A204.1 (cell line): Measurements from ENCODE around the gene PEMT.

Source experiments
- FAIRE-seq: peaks from 2 replicates; lab custom pipeline; 2012; peaks lifted over from hg19 to GRCh38; lab: Jason Lieb, UNC

The PEMT gene

DNA sequence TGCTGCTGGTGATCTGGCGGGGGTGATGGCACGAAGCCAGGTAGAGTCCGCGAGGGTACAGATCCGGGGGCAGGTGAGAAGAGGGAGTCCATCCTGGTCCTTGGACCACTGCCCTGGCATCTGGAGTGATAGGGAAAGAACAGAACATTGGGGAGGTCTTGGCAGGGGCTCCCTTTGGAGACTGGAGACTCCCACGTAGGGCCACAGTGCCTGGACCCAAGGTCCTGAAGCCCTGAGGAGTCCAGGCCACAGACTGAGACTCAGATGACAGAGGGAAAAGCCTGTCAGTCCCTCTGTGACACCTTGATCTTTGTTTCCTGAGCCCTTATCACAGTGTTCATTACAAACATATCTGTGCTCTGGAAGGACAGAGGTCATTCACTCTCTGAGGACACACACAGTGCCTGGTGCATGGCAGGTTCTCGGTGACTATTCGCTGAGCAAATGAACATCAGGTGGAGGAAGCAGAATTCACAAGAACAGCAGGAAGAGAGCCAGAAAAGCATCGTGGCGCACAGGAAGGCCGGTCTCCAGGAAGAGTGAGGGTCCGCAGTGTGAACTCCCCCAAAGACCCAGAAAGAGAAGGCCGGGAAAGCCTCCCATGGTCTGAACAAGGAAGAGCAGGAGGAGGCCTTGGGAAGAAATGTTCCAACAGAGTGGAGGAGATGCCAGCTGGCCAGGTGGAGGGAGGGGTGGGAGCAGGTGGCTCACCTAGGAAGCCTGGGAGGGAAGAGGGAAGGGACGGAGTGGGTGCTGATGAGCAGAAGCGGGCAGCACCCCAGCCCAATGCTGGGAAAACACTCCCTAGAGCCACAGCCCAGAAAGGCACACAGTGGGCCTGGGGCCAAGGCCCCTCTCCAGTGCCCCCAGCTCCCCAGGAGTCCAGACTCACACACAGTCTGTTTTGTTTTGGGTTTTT is 20.5 kb downstream of the PEMT start:
- FAIRE-seq = no peak

DNA sequence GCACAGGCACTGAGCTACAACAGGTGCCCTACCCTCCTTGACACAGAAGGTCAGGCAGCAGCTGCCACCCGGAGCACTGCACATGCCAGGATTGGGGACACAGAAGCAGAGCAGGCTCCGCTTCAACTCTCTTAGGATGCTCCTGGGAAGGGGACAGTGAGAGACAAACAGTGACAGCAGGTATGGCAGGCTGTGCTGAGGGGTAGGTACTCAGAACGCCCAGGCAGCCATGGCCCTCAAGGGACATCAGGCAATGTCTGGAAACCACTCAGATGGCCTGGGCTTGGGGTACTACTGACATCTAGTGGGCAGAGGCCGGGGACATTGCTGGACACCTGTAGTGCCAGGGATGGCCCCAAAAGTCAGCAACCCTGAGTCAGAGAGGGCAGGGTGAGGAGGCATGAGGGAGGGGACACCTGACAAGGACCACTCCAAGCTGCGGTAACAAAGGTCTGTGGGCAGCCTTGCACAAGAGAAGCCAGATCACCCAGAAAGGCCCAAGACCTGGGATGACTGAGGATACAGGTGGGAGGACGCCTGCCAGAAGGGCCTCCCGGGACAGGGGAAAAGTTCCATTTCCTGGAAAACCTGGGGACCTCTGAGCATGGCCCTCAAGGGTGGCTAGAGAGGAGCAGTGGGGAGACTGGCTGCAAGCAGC is 21.2 kb downstream of the PEMT start:
- no peak for FAIRE-seq

- no peak for FAIRE-seq
These were observed 21.8 kb downstream of the PEMT start for GRCh38 chr17:17569691-17570090.

- FAIRE-seq = no peak
These were observed 22.7 kb downstream of the PEMT start for GRCh38 chr17:17568772-17569195.

DNA sequence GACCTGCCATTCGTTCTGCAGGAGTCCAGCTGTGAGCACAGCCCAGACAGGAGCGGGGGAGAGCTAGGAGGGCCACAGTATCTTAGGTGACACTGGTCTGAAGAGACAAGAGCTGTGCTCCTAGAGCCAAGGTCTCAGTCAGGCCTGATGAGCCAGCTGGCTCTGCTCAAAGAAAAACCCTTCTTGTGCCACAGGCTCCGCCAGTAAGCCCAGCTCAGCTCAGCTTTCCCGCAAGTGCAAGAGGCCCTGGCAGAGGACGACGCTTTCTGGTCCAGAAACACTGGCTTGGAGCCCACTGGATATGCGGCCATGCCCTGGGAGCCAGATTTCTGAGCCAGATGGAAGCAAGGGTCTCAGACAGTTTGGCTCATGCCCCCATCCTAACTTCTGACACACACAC is 23.9 kb downstream of the PEMT start:
- no peak for FAIRE-seq

DNA sequence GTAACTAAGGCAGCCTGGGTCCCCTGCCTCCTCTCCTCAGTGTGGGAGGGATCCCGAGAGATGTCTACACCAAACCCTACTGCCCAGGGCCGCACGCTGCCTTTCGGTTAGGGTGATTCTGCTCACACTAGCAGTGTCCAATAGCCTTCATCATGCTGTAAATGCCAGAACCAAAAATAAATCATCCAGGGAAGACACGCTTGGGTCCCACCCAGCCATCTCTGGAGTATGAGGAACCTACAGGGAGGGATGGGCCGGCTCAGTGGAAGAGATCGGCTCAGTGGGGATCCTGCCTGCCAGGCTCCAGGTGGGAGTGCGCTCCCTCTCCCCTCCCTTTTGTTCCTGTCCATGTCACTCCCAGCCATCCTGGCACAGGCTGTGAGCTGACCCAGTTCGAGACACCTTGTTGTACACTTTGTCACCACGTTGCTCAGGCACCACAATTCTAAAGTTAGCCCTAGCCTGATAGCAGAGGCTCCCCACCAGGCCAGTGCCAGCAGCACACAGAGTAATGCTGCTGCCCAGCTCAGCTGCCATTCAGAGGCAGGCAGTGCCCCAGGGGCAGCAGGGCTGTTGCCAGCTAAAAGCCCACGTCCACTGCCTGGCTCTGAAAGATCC is 24.5 kb downstream of the PEMT start:
- FAIRE-seq = no peak

- no peak for FAIRE-seq
These were observed 25.8 kb downstream of the PEMT start for GRCh38 chr17:17565471-17566339.

DNA sequence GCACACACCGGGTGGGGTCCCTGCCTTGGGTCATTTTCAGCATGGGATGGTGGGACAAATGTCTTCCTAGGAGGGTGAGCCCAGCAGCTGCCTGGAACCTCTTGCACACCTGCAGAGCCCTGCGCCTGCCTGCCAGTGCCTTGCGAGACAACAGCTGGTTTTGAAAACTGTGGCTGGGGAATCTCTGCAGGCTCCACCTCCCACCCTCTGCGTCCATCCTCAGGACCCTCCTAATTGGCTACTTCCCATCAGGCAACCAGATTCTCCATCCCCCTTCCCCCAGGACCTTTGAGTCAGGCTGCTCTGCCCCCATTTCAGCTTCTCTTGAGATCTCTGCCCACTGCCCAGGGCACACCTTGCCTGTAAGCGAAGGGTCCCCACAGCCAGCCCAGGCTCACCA is 26.6 kb downstream of the PEMT start:
- no peak for FAIRE-seq

DNA sequence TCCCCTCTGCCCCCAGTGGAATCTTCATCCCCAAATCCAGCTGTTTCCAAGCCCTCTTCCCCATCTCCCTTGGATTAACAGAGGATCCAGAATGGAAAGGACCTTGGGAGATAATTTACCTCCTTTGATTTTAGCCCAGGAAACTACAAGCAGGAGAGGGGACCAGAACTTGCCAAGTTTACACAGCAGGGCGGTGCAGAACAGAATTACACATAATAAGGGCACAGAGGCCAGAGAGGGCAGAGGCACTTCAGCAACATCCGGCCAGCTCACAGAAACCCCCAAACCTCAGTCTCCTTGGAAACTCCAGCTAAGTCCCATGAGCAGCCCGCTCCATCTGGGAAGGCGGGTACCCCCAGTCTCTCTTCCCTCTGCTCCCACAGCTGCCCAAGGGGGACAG is 27.2 kb downstream of the PEMT start:
- FAIRE-seq = no peak

GRCh38 chr17:17563530-17563929 is 28.0 kb downstream of the PEMT start:
- FAIRE-seq = no peak

GRCh38 chr17:17562146-17562511 is 29.4 kb downstream of the PEMT start:
- FAIRE-seq = no peak

DNA sequence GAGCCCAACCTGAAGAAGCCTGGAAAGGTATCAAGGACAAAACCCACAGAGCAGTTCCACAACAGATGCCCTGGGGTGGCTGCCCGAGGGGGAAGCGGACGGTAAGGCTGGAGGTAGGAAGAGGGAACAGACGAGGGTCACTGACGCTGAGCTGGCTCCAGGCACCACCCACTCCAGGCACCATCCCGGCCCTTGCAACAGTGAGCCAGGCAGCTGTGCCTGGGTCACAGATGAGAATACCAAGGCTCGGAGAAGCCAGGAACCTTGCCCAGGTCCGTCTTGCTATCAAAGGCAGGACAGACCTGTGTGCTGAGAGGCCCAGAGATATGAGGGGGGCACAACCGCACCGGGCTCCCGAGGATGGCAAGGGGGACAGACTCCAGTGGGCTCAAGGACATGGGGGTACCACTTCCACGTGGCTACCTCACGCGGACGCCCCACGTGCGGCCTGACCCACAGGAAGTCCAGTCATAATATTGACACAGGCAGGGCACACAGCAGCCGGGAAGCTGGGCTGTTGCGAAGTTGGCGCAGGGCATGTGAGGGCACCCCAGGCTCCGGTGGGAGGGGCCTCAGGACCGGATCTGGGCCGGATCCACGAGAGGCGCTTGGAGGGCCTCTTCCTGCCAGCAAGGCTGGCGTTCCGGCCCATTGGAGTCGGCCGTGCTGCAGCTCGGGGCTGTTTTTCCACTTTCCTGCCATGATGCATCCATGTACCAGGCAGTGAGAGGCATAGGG is 29.9 kb downstream of the PEMT start:
- no peak for FAIRE-seq

- FAIRE-seq = no peak
These were observed 30.5 kb downstream of the PEMT start for GRCh38 chr17:17560975-17561374.

- no peak for FAIRE-seq
These were observed 31.3 kb downstream of the PEMT start for GRCh38 chr17:17560167-17560566.

DNA sequence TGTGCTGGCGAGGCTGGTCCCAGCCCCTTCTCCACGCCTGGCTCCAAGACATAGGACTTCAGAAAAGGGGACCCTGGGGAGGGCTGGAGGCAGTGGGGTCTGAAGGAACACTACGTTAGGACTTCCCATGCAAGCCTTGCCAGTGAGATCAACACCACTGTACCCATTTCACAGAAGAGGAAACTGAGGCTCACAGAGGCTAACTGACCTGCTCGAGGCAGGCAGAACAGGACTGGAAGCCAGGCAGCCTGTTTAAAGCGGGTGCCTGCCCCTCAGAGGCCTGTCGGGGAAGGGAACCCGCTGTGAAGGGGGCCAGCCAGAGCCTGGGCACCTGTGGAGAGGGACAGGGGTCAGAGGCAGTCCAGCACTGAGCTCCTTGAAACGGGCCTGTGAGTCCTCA is 32.3 kb downstream of the PEMT start:
- no peak for FAIRE-seq

- no peak for FAIRE-seq
These were observed 33.1 kb downstream of the PEMT start for GRCh38 chr17:17558431-17558830.

DNA sequence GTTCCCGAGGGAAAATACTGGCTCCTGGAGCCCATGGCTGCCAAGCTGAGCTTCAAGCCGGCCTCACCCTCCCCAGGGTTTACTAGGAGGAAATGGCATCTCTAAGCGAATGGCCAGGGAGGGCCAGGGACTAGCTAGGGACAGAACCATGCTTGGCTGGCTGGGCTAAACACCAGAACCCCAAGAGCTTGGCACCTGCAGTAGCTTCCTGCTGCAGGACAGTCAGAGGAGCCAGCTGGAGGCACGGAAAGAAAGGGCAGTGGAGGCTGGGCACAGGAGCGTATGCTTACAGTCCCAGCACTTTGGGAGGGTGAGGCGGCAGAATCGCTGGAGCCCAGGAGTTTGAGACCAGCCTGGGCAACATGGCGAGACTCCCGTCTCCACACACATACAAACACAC is 33.7 kb downstream of the PEMT start:
- no peak for FAIRE-seq

- no peak for FAIRE-seq
These were observed 34.8 kb downstream of the PEMT start for GRCh38 chr17:17556671-17557070.

GRCh38 chr17:17555906-17556305 is 35.6 kb downstream of the PEMT start:
- FAIRE-seq = no peak

GRCh38 chr17:17555151-17555550 is 36.4 kb downstream of the PEMT start:
- FAIRE-seq = no peak

- no peak for FAIRE-seq
These were observed 37.2 kb downstream of the PEMT start for GRCh38 chr17:17554266-17554665.
